A549 (cell line): Measurements from ENCODE around the gene LSM14B.

ENCODE experiments used
- BHLHE40 ChIP-seq: IDR thresholded peaks from 2 replicates; pipeline ENCODE4 v1.6.1; 2012; ENCODE audit warnings: low read depth, low read length, inconsistent platforms
- CTCF ChIP-seq: fragments of >200 bp; sonication (Bioruptor Twin); formaldehyde crosslinking; IDR thresholded peaks from 3 replicates; pipeline ENCODE4 v1.5.1; 2016
- EHF ChIP-seq: fragments of 250-450 bp; sonication (Bioruptor Pico); IDR thresholded peaks from 2 replicates; pipeline ENCODE4 v1.5.0; 2020; ENCODE audit warnings: mild to moderate bottlenecking
- ELK1 ChIP-seq: fragments of 150-350 bp; IDR thresholded peaks from 2 replicates; pipeline ENCODE4 v1.6.1; 2014; ENCODE audit warnings: low read depth, mild to moderate bottlenecking, low read length
- EP300 ChIP-seq, 2 experiments: fragments of >200 bp; sonication (Bioruptor Twin); formaldehyde crosslinking; IDR thresholded peaks; 2 replicates in 1 of 2; 3 replicates in 1 of 2; pipeline ENCODE4 v1.6.1; 2016 to 2017
- HDAC2 ChIP-seq: fragments of 200-600 bp; sonication (generic); IDR thresholded peaks from 2 replicates; pipeline ENCODE4 v1.6.1; 2016
- HOXB13 ChIP-seq: fragments of 250-450 bp; sonication (Bioruptor Pico); IDR thresholded peaks from 2 replicates; pipeline ENCODE4 v1.5.0; 2020; ENCODE audit warnings: low read depth, mild to moderate bottlenecking, moderate library complexity
- JUN ChIP-seq, 2 experiments: fragments of >200 bp; sonication (Bioruptor Twin); formaldehyde crosslinking; IDR thresholded peaks; 2 replicates in 1 of 2; 3 replicates in 1 of 2; pipeline ENCODE4 v1.6.1; 2016 to 2017
- KDM5A ChIP-seq: fragments of 200-600 bp; sonication (generic); IDR thresholded peaks from 2 replicates; pipeline ENCODE4 v1.6.1; 2016; ENCODE audit warnings: antibody characterized with exemption, mild to moderate bottlenecking
- POLR2A ChIP-seq: IDR thresholded peaks from 2 replicates; pipeline ENCODE4 v1.6.1; 2012; ENCODE audit warnings: mild to moderate bottlenecking, low read length
- RAD21 ChIP-seq, 2 experiments: fragments of >200 bp in 1 of 2; sonication (Bioruptor Twin) in 1 of 2; formaldehyde crosslinking in 1 of 2; IDR thresholded peaks in 1 of 2; conservative IDR thresholded peaks in 1 of 2; 2 replicates in 1 of 2; 3 replicates in 1 of 2; pipeline ENCODE4 v1.6.1; 2012 to 2018; ENCODE audit warnings: inconsistent platforms in 1 of 2
- REST ChIP-seq: fragments of 200-600 bp; sonication (generic); IDR thresholded peaks from 2 replicates; pipeline ENCODE4 v1.6.1; 2016; ENCODE audit warnings: antibody characterized with exemption, mild to moderate bottlenecking, moderate library complexity
- RFX5 ChIP-seq: fragments of 450-650 bp; IDR thresholded peaks from 2 replicates; pipeline ENCODE4 v1.7.1; 2014; ENCODE audit warnings: antibody characterized with exemption, mild to moderate bottlenecking, moderate library complexity
- RNF2 ChIP-seq: fragments of 200-600 bp; sonication (generic); IDR thresholded peaks from 2 replicates; pipeline ENCODE4 v1.6.1; 2016; ENCODE audit warnings: low read depth, mild to moderate bottlenecking, antibody characterized with exemption, moderate library complexity, borderline replicate concordance

- TF ChIP-seq RAD21 (conservative IDR thresholded peaks at IDR 0.05 in 1 of 2, IDR thresholded peaks at IDR 0.05 in 1 of 2), result no peak
- TF ChIP-seq EHF (CRISPR knock-in tag), result no peak
- no peak for TF ChIP-seq RNF2
- TF ChIP-seq BHLHE40, result no peak
- TF ChIP-seq JUN (IDR thresholded peaks at IDR 0.05), result no peak
- no peak for TF ChIP-seq POLR2A
- TF ChIP-seq CTCF, result no peak
- TF ChIP-seq EP300 (IDR thresholded peaks at IDR 0.05), result no peak
- no peak for TF ChIP-seq KDM5A
- no peak for TF ChIP-seq ELK1
- TF ChIP-seq RFX5, result no peak
- TF ChIP-seq HDAC2, result no peak
- no peak for TF ChIP-seq HOXB13
- no peak for TF ChIP-seq REST
Measured at GRCh38 chr20:62161347-62161746, 39.1 kb downstream of the LSM14B start.
